OCI-LY1 (cell line): Measurements from ENCODE around the gene AKR7A2.

ENCODE experiments used
- H2AFZ ChIP-seq: fragments of 200-600 bp; sonication (generic), shearing (Covaris generic); 2 replicates; pipeline ENCODE4 v1.6.0; 2014; ENCODE audit warnings: antibody characterized with exemption, mild to moderate bottlenecking, low read length
- H3F3A ChIP-seq: fragments of 200-600 bp; sonication (generic), shearing (Covaris generic); 2 replicates; pipeline ENCODE4 v1.6.0; 2014; ENCODE audit warnings: mild to moderate bottlenecking, antibody characterized with exemption, low read length, moderate library complexity; ENCODE audit not compliant: insufficient read depth
- H3K27ac ChIP-seq: fragments of 200-600 bp; sonication (generic); 2 replicates; pipeline ENCODE4 v1.5.1; 2014; ENCODE audit warnings: low read length, mixed run types, mild to moderate bottlenecking, low read depth; ENCODE audit not compliant: poor library complexity, severe bottlenecking
- H3K27me3 ChIP-seq: fragments of 200-600 bp; sonication (generic); 2 replicates; pipeline ENCODE4 v1.6.0; 2014; ENCODE audit warnings: antibody characterized with exemption, mild to moderate bottlenecking, low read length, moderate library complexity; ENCODE audit not compliant: insufficient read depth
- H3K36me3 ChIP-seq: fragments of 200-600 bp; sonication (generic); 2 replicates; pipeline ENCODE4 v1.6.1; 2014; ENCODE audit warnings: mild to moderate bottlenecking, antibody characterized with exemption, low read length, moderate library complexity, mixed read lengths; ENCODE audit not compliant: insufficient read depth
- H3K4me1 ChIP-seq: fragments of 200-600 bp; sonication (generic); 2 replicates; pipeline ENCODE4 v1.5.1; 2014; ENCODE audit warnings: mild to moderate bottlenecking, low read length, moderate library complexity; ENCODE audit not compliant: insufficient read depth, severe bottlenecking
- H3K4me2 ChIP-seq: fragments of 200-600 bp; sonication (generic), shearing (Covaris generic); 2 replicates; pipeline ENCODE4 v1.6.1; 2014; ENCODE audit warnings: low read length
- H3K4me3 ChIP-seq: fragments of 200-600 bp; sonication (generic); 2 replicates; pipeline ENCODE4 v1.5.1; 2014; ENCODE audit warnings: low read length, low read depth, mild to moderate bottlenecking, mixed read lengths; ENCODE audit not compliant: poor library complexity, severe bottlenecking
- H3K79me2 ChIP-seq: fragments of 200-600 bp; shearing (Covaris generic); 2 replicates; pipeline ENCODE4 v1.6.1; 2016; ENCODE audit warnings: mixed run types, low read length, mixed read lengths; ENCODE audit not compliant: insufficient read depth
- H3K9ac ChIP-seq: fragments of 200-600 bp; sonication (generic), shearing (Covaris generic); 2 replicates; pipeline ENCODE4 v1.6.1; 2014; ENCODE audit warnings: mild to moderate bottlenecking, low read length, mixed read lengths
- H3K9me2 ChIP-seq: fragments of 200-600 bp; sonication (generic), shearing (Covaris generic); 2 replicates; pipeline ENCODE4 v1.6.1; 2014; ENCODE audit warnings: low read depth, mild to moderate bottlenecking, low read length, mixed read lengths
- H3K9me3 ChIP-seq: fragments of 200-600 bp; shearing (Covaris generic); 2 replicates; pipeline ENCODE4 v1.6.1; 2014; ENCODE audit warnings: low read length, mixed read lengths
- H4K20me1 ChIP-seq: fragments of 200-600 bp; sonication (generic), shearing (Covaris generic); 2 replicates; pipeline ENCODE4 v1.6.0; 2016; ENCODE audit warnings: mild to moderate bottlenecking, low read length; ENCODE audit not compliant: insufficient read depth
- CTCF ChIP-seq: fragments of 200-600 bp; sonication (generic), shearing (Covaris generic); IDR thresholded peaks from 2 replicates; pipeline ENCODE4 v1.5.1; 2017; ENCODE audit warnings: mild to moderate bottlenecking, antibody characterized with exemption, low read length, moderate library complexity, mixed read lengths
- EZH2 ChIP-seq: fragments of 200-600 bp; sonication (generic), shearing (Covaris generic); IDR thresholded peaks from 2 replicates; pipeline ENCODE4 v1.8.0; 2017; ENCODE audit warnings: borderline replicate concordance, mixed run types, mild to moderate bottlenecking, antibody characterized with exemption, low read length, moderate library complexity, mixed read lengths

The AKR7A2 gene

GRCh38 chr1:19340387-19340937 is 28.5 kb upstream of the AKR7A2 start:
- no peak overlapping the region for H2AFZ ChIP-seq
- no peak overlapping the region for H3K9ac ChIP-seq
- no peaks in the 10 kb centered on the region for H3K9me3 ChIP-seq
- no peaks in the 10 kb centered on the region for H3K79me2 ChIP-seq
- no peaks in the 10 kb centered on the region for H4K20me1 ChIP-seq
- peaks cover 4% of the 10 kb centered on the region; the same call in 1 of the 2 replicates for H3K36me3 ChIP-seq
- no peak overlapping the region for H3K4me3 ChIP-seq
- no peaks in the 10 kb centered on the region for H3K27me3 ChIP-seq
- no peak for TF ChIP-seq EZH2
- no peak for TF ChIP-seq CTCF
- H3K9me2 ChIP-seq = no peaks in the 10 kb centered on the region
- H3F3A ChIP-seq = no peaks in the 10 kb centered on the region
- H3K4me1 ChIP-seq = no peaks in the 10 kb centered on the region
- H3K4me2 ChIP-seq = no peak overlapping the region
- no peak overlapping the region for H3K27ac ChIP-seq

- Histone ChIP-seq H3K27ac (no peak overlapping the region), H3K4me3 (no peak overlapping the region)
- TF ChIP-seq CTCF (no peak), EZH2 (no peak)
These were observed 27.4 kb upstream of the AKR7A2 start for GRCh38 chr1:19339214-19339861.

GRCh38 chr1:19338323-19338762 is 26.4 kb upstream of the AKR7A2 start:
- H3K9me2 ChIP-seq = no peaks in the 10 kb centered on the region
- no peaks in the 10 kb centered on the region for H3K27me3 ChIP-seq
- no peak overlapping the region for H3K4me2 ChIP-seq
- no peak for TF ChIP-seq EZH2
- no peak for TF ChIP-seq CTCF
- H2AFZ ChIP-seq = no peak overlapping the region
- H3F3A ChIP-seq = no peaks in the 10 kb centered on the region
- no peaks in the 10 kb centered on the region for H3K9me3 ChIP-seq
- no peaks in the 10 kb centered on the region for H3K4me1 ChIP-seq
- no peaks in the 10 kb centered on the region for H4K20me1 ChIP-seq
- H3K4me3 ChIP-seq = no peak overlapping the region
- H3K27ac ChIP-seq = no peak overlapping the region
- no peak overlapping the region for H3K9ac ChIP-seq
- H3K36me3 ChIP-seq = peaks cover 4% of the 10 kb centered on the region; the same call in 1 of the 2 replicates
- H3K79me2 ChIP-seq = no peaks in the 10 kb centered on the region

More at GRCh38 chr1:19339214-19339861, 27.4 kb upstream of the AKR7A2 start:
- no peak overlapping the region for H3K4me2 ChIP-seq
- no peaks in the 10 kb centered on the region for H3K4me1 ChIP-seq
- no peaks in the 10 kb centered on the region for H3K79me2 ChIP-seq
- H3K9ac ChIP-seq = no peak overlapping the region
- no peak overlapping the region for H2AFZ ChIP-seq
- no peaks in the 10 kb centered on the region for H4K20me1 ChIP-seq
- H3F3A ChIP-seq = no peaks in the 10 kb centered on the region
- no peaks in the 10 kb centered on the region for H3K27me3 ChIP-seq
- peaks cover 4% of the 10 kb centered on the region; the same call in 1 of the 2 replicates for H3K36me3 ChIP-seq
- no peaks in the 10 kb centered on the region for H3K9me3 ChIP-seq
- no peaks in the 10 kb centered on the region for H3K9me2 ChIP-seq
